ENCODE measurements around the gene FFAR1.

GRCh38 chr19:35352177-35352447, 4.4 kb downstream of the FFAR1 start:
- TF ChIP-seq EZH2 (IDR thresholded peaks at IDR 0.05; ENCODE audit: low read length) (no peak), CTCF (optimal IDR thresholded peaks at IDR 0.05 in 1 of 3, IDR thresholded peaks at IDR 0.05 in 1 of 3, conservative IDR thresholded peaks at IDR 0.05 in 1 of 3; ENCODE audit: extremely low read depth in 1 of 3, insufficient read depth in 2 of 3, low read length in 3 of 3) (no peak)

Measured in keratinocyte (primary cell).